ENCODE results near the gene HEY2.

The HEY2 gene

GRCh38 chr6:125745281-125746018 lies 4.0 kb upstream of the HEY2 start:
- DNase-seq, result no peak

GRCh38 chr6:125746019-125746414 lies 3.4 kb upstream of the HEY2 start:
- DNase-seq, result no peak

- no peak for DNase-seq
These were observed 2.5 kb upstream of the HEY2 start for GRCh38 chr6:125746731-125747588.

GRCh38 chr6:125747589-125748405 lies 1.6 kb upstream of the HEY2 start:
- no peak for DNase-seq

- no peak for DNase-seq
These were observed 843 bp upstream of the HEY2 start for GRCh38 chr6:125748406-125749172.

- no peak for DNase-seq
These were observed 646 bp downstream of the HEY2 start for GRCh38 chr6:125749865-125750691.

GRCh38 chr6:125750692-125751333 lies 1.4 kb downstream of the HEY2 start:
- no peak for DNase-seq

- no peak for DNase-seq
These were observed 2.0 kb downstream of the HEY2 start for GRCh38 chr6:125751334-125751916.

- DNase-seq, result no peak
These were observed 3.3 kb downstream of the HEY2 start for GRCh38 chr6:125752773-125753172.

- no peak for DNase-seq
These were observed 3.9 kb downstream of the HEY2 start for GRCh38 chr6:125753218-125753936.

- no peak for DNase-seq
These were observed 4.5 kb downstream of the HEY2 start for GRCh38 chr6:125753937-125754259.

- DNase-seq, result no peak
These were observed 5.1 kb downstream of the HEY2 start for GRCh38 chr6:125754566-125754965.

- no peak for DNase-seq
These were observed 9.9 kb downstream of the HEY2 start for GRCh38 chr6:125759184-125759902.

GRCh38 chr6:125759959-125760457 lies 10.6 kb downstream of the HEY2 start:
- DNase-seq, result no peak

GRCh38 chr6:125764121-125764671 lies 14.8 kb downstream of the HEY2 start:
- no peak for DNase-seq

GRCh38 chr6:125765944-125766343 lies 16.5 kb downstream of the HEY2 start:
- no peak for DNase-seq

GRCh38 chr6:125766641-125767040 lies 17.2 kb downstream of the HEY2 start:
- no peak for DNase-seq

- DNase-seq, result no peak
These were observed 19.8 kb downstream of the HEY2 start for GRCh38 chr6:125769147-125769783.

Measured in NK-92 treated with Interleukin-12 subunit alpha and Interleukin-12 subunit beta, amount 100 ng/mL, for 24 hours (cell line).